Suppressor macrophage treated with lipopolysaccharide for 4 hours (primary cell): ENCODE measurements around the gene ABAT.
"Not testable (repeated sequence)": the region's sequence is repeated elsewhere in the genome, so short reads cannot be mapped to it uniquely, and the experiment has no call there.

Source experiments
- DNase-seq: peaks from one replicate; pipeline ENCODE4 v3.0.0-alpha.2; 2020

ABAT gene

GRCh38 chr16:8682551-8683259 lies 8.3 kb downstream of the ABAT start:
- no peak for DNase-seq

GRCh38 chr16:8683640-8684039 lies 9.2 kb downstream of the ABAT start:
- no peak for DNase-seq

GRCh38 chr16:8685617-8686016 lies 11.2 kb downstream of the ABAT start:
- DNase-seq, result no peak

GRCh38 chr16:8686031-8686621 lies 11.7 kb downstream of the ABAT start:
- no peak for DNase-seq

GRCh38 chr16:8686879-8687278 lies 12.5 kb downstream of the ABAT start:
- no peak for DNase-seq

- DNase-seq, result no peak
Observed at GRCh38 chr16:8689686-8690085, 15.3 kb downstream of the ABAT start.

GRCh38 chr16:8691728-8692127 lies 17.3 kb downstream of the ABAT start:
- no peak for DNase-seq

- no peak for DNase-seq
Observed at GRCh38 chr16:8694795-8695728, 20.6 kb downstream of the ABAT start.

GRCh38 chr16:8696880-8697279 lies 22.5 kb downstream of the ABAT start:
- DNase-seq, result no peak

- DNase-seq, result no peak
Observed at GRCh38 chr16:8697965-8698364, 23.5 kb downstream of the ABAT start.

- no peak for DNase-seq
Observed at GRCh38 chr16:8703693-8704092, 29.3 kb downstream of the ABAT start.

- no peak for DNase-seq
Observed at GRCh38 chr16:8704098-8704497, 29.7 kb downstream of the ABAT start.

- DNase-seq, result not testable (repeated sequence)
Observed at GRCh38 chr16:8705100-8705822, 30.8 kb downstream of the ABAT start.

- DNase-seq, result no peak
Observed at GRCh38 chr16:8708536-8708935, 34.1 kb downstream of the ABAT start.

- no peak for DNase-seq
Observed at GRCh38 chr16:8712589-8713361, 38.4 kb downstream of the ABAT start.

GRCh38 chr16:8713635-8714172 lies 39.3 kb downstream of the ABAT start:
- no peak for DNase-seq

GRCh38 chr16:8714174-8714573 lies 39.8 kb downstream of the ABAT start:
- no peak for DNase-seq

GRCh38 chr16:8714807-8715206 lies 40.4 kb downstream of the ABAT start:
- DNase-seq, result no peak

- DNase-seq, result no peak
Observed at GRCh38 chr16:8716052-8716451, 41.6 kb downstream of the ABAT start.

GRCh38 chr16:8716592-8716991 lies 42.2 kb downstream of the ABAT start:
- no peak for DNase-seq

- no peak for DNase-seq
Observed at GRCh38 chr16:8717469-8717868, 43.1 kb downstream of the ABAT start.

GRCh38 chr16:8717892-8718415 lies 43.5 kb downstream of the ABAT start:
- DNase-seq, result no peak
